HG02884 (cell line): ENCODE data around the gene DENND2D.
"Not testable (repeated sequence)": the region's sequence is repeated elsewhere in the genome, so short reads cannot be mapped to it uniquely, and the experiment has no call there.

Source experiments
- ATAC-seq: cut with Tn5 transposase; IDR thresholded peaks from one replicate; pipeline ENCODE4 v1.9.1; 2021; ENCODE audit warnings: mild to moderate bottlenecking, moderate library complexity; ENCODE audit not compliant: unreplicated experiment

Gene DENND2D

DNA sequence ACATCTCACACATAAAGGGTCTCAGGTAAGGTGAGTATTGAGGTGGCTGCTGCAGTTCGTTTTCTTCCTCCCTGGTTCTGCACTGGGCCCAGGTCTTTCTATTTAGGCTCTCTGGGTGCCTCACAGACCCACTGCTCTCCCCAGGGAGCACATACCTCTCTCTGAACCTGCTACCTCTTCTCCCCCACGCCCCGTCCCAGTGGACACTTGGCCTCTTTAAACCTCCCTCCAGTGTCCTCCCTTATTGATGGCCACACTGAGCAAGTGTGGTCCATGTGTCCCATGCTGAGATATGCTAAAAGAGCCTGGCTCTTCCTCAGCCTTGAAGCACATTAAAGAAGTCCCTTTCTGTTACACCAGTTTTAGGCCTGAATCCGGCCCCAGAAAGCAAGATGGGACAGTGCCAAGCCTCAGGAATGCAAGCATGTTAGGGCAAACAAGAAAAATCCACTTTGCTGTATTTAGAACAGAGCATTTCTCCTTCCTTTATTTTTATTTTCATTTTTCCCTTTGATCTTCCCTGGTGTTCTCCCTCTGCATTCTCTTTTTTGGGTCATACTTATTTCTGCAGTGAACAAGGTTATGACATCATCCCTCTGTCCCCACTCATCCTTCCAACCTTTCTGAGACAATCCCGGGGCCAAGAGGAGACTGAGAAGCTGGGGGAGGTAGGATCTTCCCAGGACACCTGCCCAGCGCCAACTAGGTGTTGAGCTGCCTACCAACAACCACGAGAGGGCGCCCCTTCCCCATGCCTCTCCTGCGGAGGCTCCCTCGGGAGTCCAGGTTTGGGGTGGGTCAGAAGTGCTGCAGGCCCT, 22.1 kb upstream of the DENND2D start:
- ATAC-seq = no peak

DNA sequence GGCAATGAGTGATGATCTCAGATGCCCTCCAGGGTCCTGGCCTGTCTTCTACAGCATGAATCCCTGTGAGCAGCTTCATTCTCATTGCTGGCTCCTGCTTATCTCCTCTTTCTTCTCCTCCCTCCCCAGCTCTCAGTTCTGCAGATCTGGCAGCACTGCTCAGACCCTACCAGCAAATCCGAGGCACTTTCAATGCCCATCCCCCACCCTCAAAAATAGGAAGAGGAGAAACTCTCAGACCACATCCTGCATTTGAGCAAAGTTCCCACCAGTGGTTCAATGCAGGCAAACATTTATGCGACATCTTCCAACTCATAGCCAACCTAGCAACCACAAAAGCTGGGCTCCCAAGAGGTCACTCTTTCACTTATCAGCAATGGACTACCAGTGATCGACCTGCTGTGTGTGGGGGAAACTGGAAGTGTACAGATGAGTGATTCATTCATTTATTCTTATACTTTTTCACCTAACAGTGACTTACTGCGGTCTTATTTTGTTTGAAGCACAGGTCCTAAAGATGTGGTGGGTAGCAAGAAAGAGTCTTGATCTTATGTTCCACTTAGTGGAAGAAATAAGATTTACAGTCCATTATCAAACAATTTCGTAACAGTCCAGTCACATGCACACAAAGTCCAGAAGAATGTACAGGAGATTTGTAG, 21.3 kb upstream of the DENND2D start:
- ATAC-seq = peak; percentile 57

DNA sequence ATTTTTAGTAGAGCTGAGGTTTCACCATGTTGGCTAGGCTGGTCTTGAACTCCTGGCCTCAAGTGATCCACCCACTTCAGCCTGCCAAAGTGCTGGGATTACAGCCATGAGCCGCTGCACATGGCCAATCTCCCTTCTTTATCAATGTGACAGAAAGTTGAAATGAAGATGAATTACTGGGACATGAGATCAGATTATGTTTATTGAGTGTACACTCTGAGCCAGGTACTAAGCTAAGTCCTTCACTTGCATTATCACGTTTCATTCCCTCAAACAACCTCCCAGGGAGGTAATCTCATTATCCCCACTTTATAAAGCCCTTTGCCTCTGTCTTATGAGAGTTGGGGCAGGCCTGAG, 20.8 kb upstream of the DENND2D start:
- no peak for ATAC-seq

DNA sequence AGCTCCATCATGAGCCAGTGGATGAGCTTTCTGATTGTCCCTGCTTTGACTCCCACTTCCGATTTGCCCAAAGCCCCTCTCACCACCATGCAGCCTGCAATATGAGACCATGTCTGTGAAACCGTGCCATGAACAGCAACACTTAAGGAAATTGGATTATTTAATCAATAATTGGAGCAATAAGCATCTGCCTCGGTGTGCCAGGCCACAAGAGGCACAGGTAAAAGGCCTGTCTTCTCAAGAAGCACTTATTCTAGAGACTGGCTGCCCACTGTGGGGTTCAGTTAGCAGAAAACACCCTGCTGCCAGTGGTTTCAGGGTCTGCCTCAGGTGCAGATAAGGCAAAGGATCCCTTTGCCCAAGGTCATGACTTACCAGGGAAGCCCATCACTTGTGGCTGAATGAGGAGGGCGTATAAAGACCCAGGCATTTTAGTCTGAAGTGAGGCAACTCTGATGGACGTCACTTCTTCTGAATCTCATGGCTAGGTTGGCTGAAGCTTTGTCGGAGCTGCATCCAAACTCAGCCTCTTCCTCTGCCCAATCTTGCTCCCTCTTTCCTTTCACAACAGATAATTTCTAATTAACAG, 19.9 kb upstream of the DENND2D start:
- no peak for ATAC-seq

DNA sequence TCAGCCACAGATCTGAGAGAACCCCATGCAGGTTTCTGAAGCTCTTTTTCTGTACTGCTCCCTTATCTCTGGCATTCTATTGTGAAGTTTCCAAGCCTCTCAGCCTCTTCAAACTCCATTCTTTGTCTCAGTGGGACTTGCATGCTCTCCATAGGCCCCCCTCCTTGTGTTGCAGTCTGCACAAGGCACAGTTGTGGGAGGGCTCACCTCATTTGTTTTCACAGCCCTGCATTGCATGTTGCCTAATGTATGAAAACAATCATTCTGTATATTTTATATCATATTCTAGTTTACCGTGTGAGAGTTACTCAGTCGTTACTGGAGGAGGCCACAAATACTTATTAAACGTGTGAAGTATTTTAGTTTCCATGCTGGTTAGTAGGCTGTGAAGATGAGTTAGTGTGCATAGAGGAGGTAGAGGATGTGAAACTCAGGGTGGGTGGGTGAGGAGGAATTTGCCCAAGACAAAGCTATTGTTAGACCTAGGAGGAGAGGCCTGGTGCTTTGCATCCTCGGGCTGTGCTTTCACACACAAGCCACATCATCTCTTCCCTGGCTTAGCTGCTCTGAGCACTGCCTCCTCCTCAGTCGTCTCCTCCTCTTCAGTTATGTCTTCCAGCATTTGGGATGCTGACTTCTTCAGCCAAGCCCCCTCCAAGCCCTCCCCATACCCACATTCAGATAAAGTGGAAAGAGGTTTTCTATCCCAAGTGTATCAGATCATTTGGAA, 19.3 kb upstream of the DENND2D start:
- peak; percentile 36 for ATAC-seq

DNA sequence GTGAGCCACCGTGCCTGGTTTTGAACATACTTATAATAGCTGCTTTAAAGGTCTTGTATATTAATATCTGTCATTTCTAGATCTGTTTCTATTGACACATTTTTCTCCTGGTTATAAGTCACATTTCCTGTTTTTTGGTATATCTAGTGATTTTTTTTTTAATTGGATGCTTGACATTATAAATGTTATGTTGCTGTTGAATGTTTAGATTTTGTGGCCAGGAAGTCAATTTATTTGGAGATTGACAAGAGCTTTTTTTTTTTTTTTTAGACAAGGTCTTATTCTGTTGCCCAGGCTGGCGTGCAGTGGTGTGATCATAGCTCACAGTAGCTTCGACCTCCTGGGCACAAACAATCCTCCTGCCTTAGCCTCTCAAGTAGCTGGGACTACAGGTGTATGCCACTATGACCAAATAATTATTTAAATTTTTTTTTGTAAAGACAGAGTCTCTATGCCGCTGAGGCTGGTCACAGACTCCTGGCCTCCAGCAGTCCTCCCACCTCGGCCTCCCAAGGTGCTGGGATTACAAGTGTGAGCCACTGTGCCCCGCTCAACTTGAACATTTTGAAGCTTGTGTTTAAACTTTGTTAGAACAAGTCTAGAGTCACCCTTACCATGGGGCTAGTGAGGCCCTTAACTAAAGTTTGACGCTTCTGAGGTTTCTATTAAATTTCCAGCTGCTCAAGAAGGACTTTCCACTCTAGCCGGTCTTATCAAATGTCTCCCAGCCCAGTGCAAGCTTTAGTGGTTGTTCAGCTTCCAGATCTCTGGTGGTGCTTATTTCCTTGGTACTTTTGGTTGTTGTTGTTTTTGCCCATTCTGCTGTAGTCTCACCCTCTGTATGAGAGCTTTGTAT, 18.5 kb upstream of the DENND2D start:
- no peak for ATAC-seq

DNA sequence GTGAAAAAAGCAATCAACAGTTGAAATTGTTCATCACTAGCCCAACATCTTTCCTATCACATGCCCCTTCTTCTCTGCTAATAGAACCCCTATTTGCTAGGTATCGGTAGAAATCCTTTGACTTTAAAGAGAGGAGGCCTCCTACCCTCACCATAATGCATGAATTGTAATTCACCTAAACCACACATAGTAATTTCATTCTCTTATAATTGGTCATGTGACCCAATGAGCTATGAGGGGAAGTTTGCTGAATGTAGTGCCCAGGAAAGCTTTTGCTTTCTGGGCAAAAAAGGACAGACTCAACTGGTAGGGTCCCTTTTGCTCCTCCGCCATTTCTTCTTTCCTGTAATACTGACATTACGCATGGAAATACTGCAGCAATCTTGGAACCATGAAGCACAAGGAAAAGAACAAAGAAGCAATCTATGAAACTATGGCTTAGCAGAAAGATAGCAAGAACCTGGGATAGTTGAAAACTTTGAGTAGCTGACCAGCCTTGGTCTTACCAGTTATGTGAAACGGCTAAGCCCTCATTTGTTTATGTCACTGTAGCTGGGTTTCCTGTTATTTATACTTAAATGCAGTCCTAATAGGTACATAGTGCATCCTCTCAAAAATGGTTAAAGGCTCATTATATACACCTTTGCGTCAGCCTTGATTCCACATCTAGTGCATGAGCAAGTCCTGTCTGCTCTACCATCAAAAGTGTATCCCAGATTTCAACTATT, 16.9 kb upstream of the DENND2D start:
- no peak for ATAC-seq

DNA sequence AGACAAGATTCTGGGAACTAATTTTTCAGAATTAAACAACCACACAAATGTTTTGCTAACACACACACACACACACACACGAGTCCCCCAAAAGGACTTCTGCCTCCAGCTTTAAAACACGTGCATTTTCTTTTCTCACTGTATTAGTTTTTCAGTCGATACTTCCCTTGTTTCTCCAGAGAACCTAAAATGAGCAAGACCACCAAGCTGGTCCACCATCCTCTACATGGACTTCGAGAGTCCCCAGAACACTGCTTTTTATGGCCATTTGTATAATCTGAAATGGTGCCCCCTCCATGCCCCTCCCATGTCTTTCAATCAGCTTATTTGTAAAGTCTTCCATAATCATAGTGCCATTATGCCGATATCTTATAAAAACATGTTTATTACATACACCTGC, 16.3 kb upstream of the DENND2D start:
- ATAC-seq = no peak

DNA sequence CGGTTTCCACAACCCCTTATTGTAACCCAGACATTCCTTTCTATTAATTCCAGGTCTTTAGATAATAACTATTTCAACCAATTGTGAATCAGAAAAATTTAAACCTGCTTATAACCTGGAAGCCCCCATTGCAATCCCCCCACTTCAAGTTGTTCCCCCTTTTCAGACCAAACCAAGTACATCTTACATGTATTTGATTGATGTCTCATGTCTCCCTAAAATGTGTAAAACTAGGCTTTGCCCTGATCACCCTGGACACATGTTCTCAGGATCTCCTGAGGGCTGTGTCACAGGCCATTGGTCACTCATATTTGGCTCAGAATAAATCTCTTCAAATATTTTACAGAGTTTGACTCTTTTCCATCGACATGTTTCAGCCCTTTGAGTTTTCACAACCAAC, 14.8 kb upstream of the DENND2D start:
- ATAC-seq = not testable (repeated sequence)

DNA sequence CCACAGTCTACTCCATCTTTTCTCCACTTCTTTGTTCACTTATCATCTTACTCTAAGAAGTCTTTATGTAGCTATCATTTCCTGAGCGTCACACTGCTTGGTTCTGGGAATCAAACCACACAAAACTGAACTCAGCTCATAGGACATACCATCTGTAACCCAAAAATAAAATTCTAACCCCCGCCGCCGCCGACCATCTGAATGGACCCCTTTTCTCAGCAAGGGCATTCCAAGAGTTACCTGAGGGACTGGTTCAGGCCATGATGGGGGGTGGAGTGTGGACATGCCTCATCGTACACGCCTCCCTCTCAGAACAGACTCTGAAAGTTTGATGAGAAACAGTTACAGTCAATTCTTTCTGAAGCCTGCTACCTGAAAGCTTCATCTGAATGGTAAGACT, 14.4 kb upstream of the DENND2D start:
- no peak for ATAC-seq

DNA sequence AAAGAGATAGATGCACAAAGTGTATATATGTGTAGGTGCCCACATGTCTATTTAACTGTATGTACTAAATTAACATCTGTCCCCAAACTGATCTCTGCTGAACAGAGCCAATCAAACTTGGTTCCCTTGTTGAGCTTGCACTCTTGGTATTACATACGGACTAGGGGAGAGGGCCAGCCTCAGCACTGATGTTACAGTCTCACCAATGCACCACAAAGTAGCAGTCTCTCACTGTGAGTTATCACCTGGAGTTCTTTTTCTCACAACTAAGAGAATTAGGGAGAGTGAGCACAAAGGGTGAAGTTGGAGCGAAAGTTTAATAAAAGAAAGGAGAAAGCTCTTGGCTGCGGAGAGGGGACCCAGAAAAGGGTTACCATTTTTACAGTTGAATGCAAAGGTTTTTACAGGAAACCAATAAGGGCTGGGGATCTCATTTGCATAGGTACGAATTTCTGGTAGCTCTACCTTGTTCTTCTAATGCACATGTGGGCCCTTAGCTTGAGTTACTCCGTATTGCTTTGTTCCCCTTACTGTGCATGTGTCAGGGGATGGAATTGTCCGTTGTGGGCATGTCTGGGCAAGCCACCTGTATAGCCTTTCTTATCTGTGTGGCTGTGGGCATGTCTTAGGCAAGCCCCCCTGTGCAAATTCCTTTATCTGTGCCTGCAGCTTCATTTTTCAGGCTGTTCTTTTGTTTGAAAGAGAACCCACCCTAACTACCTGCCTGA, 13.8 kb upstream of the DENND2D start:
- no peak for ATAC-seq

DNA sequence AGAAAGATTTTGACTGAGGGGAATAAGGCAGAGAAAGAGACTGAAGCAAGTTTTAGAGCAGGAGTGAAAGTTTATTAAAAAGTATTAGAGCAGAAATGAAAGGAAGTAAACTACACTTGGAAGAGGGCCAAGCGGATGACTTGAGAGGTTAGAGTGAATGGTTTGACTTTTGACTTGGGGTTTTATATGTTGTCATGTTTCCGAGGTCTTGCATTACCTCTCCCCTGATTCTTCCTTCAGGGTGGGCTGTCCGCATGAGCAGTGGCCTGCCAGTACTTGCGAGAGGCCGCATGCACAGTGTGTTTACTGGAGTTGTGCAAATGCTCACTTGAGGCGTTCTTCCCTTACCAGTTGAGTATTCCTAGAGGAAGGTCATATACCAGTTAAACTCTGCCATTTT, 13.0 kb upstream of the DENND2D start:
- ATAC-seq = no peak

DNA sequence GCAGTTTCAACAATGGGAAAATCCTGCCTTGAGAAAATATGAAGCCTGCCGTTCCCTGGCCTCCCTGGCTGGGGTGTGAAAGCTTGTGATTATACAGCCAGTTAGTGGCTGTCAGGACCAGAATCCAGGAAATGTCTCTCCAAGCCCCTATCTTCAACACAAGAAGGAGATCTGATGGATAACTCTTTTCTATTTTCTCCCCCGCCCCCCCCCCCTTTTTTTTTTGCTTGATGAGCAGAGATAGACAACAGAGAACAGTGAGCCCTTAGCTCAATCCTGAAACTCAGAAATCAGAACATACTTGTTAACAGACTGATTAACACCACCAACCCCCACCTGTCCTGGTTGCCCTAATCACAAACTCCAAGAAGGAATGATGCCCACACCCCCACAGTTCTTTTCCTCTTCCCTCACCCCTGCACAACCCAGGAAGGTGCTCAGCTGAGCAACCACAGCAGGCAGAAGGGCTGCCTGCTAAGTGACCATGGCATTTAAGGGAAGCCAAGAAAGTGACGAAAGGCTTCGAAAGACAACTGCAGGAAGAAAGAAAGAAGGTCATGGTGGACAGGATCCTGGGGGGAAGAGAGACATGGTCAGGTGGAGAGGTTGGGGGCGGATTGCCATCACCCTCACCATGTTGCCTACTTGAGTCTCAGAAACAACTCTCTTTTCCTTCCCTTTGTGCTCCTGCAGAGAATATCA, 12.3 kb upstream of the DENND2D start:
- no peak for ATAC-seq

DNA sequence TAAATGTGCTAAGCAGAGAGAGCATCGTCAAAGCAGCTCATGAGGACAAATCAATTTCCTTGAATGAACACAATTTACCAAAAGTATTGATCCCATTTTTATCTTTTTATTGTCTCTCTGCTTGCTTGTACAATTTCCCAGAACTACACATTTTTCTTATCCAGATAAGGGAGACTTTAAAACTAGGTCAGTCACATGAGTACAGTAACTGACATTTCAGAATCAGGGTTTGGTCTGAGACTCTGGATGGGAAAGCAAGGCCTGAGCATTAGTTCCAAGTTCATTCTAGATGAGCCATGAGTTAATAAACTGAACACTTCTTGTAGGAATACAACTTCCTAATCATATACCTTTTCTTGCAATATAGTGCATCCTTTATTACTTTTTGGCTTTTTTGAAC, 11.5 kb upstream of the DENND2D start:
- ATAC-seq = no peak

DNA sequence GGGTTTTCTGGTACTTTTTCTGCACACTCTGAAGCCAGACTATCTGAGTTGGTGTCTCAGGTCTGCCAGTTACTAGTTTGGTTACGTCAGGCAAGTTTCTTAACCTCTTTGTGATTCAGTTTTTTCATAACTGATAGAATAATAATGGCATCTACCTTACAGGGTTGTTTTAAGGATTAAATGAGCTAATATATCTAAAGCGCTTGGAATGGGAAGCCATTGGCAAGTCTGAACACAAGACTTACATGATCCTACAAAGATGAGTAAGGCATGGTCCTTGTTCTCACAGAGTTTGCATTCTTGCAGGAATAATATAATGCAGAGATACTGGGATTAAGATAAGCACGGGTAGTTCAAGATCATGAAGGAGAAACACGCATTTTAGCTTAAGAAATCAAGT, 9.2 kb upstream of the DENND2D start:
- no peak for ATAC-seq

DNA sequence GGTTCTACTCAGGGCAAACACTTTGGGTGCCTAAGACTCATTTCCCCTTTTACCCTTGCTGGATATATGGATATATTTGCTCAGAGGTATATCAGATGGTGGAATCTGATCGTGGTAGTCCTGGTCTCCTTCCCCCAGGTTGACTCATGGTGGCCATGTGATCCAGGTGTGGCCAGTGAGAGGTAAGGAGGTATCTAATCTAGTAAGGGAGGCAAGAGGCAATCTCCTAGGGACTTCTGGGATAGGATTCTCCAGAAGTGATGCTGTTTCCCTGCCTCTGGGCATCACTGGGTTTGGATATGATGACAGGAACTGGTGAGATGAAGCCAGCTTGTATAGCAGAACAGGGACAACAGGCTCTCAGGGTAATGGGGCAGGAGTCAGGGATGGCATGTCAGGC, 8.5 kb upstream of the DENND2D start:
- ATAC-seq = no peak

DNA sequence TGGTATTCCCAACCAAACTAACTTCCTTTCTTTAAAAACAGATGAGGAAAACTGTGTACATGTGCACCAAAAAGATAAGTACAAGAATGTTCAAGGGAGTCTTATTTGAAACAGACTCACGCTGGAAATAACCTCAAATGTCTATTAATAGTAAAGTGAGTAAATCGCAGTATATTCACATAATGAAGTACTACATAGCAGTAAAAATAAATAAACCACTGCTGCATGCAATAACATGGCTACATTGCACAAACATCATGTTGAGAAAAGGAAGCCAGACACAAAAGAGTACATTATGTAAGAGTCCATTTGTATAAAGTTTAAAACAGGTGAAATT, 5.2 kb upstream of the DENND2D start:
- ATAC-seq = no peak

DNA sequence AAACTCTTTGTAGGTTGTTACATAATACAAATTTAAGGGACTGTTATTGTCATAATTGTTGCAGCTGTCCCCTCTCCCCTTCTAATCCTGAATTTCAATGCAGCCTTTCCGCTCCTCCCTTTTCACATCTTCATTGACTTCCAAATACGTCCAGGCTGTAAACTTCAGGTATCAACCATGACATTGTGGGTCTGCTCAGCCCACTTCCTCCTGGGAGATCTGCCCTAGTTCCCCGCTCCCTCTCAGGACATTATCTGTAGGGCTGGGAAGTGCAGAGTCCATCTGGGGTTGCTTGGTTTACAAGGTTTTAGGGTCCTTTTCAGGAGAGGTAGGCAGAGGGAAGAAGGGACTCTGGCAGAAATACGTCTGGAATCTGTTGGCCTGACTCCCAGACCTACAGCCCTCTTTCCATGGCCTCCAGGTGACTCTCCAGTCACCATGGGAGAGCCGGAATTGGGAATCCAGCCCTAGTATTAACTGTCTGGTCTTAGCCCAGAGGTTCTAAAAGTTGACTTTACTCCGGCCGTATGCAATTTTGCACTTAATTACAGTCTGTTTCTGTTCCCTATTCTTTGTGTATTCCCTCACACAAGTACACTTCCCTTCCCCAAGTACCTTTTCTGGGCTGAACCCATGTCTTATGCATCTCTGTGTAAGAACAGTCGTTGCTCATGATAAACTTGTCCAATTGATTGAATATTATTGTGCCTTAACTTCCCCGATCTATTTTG, 4.7 kb upstream of the DENND2D start:
- ATAC-seq = no peak
